PC-3 (cell line): ENCODE measurements around the gene CD44.

Experiments used
- EZH2phosphoT487 ChIP-seq: fragments of 300-600 bp; sonication (generic); IDR thresholded peaks from 2 replicates; pipeline ENCODE4 v1.6.1; 2018; ENCODE audit warnings: mild to moderate bottlenecking, antibody characterized with exemption, low read length, borderline replicate concordance
- TF ChIP-seq, protein P1 (sequence below): fragments of 300-600 bp; sonication (generic); conservative IDR thresholded peaks from 2 replicates; pipeline ENCODE4 v1.5.1; 2017; ENCODE audit warnings: antibody characterized with exemption, low read depth, mild to moderate bottlenecking, low read length

DNA sequence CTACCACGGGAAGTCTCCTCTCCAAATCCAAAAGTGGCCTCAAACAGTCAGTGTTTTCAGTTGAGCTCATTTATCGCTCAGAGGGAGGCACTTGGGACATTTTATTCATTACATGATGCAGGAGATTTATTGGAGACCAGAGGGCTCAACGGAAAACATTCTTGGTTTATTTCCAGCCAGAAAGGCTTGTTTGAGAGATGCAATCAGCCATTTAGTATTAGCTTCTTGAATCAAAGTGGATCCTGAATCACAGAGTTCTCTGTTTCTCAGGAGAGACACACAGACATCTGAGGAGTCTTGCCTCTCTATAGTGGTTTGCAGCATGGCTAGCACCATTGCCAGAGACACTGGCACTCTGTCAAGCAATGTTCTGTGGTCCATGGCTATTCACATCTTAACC is 31.5 kb downstream of the CD44 start:
- TF ChIP-seq, protein P1, sequence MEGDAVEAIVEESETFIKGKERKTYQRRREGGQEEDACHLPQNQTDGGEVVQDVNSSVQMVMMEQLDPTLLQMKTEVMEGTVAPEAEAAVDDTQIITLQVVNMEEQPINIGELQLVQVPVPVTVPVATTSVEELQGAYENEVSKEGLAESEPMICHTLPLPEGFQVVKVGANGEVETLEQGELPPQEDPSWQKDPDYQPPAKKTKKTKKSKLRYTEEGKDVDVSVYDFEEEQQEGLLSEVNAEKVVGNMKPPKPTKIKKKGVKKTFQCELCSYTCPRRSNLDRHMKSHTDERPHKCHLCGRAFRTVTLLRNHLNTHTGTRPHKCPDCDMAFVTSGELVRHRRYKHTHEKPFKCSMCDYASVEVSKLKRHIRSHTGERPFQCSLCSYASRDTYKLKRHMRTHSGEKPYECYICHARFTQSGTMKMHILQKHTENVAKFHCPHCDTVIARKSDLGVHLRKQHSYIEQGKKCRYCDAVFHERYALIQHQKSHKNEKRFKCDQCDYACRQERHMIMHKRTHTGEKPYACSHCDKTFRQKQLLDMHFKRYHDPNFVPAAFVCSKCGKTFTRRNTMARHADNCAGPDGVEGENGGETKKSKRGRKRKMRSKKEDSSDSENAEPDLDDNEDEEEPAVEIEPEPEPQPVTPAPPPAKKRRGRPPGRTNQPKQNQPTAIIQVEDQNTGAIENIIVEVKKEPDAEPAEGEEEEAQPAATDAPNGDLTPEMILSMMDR: no peak
- no peak for TF ChIP-seq EZH2phosphoT487
